H1 (cell line): ENCODE results near the gene TUBB8B.
"Not testable (repeated sequence)": the region's sequence is repeated elsewhere in the genome, so short reads cannot be mapped to it uniquely, and the experiment has no call there.

ENCODE experiments used
- CHD2 ChIP-seq: IDR thresholded peaks from 2 replicates; pipeline ENCODE4 v1.6.1; 2012; ENCODE audit warnings: low read length, improper control_type of control experiment
- KDM1A ChIP-seq: fragments of 200-600, 300-600 bp; sonication (generic); IDR thresholded peaks from 2 replicates; pipeline ENCODE4 v1.7.1; 2016; ENCODE audit warnings: mild to moderate bottlenecking, low read length, borderline replicate concordance
- PHF8 ChIP-seq: fragments of 200-600 bp; sonication (generic); conservative IDR thresholded peaks from 2 replicates; pipeline ENCODE4 v1.7.1; 2012; ENCODE audit warnings: low read depth, mild to moderate bottlenecking, inconsistent platforms, low read length, moderate library complexity
- SIN3A ChIP-seq, 2 experiments: IDR thresholded peaks in 1 of 2; conservative IDR thresholded peaks in 1 of 2; 2 replicates each; pipeline ENCODE4 v1.6.1; 2011 to 2012; ENCODE audit warnings: low read length in 2 of 2, improper control_type of control experiment in 1 of 2, low read depth in 1 of 2, mild to moderate bottlenecking in 1 of 2
- TAF1 ChIP-seq: IDR thresholded peaks from 2 replicates; pipeline ENCODE4 v1.6.1; 2011; ENCODE audit warnings: mild to moderate bottlenecking, low read depth, low read length
- ZNF274 ChIP-seq: IDR thresholded peaks from 2 replicates; pipeline ENCODE4 v1.7.0; 2012; ENCODE audit warnings: low read length, borderline replicate concordance; ENCODE audit errors: extremely low read depth
- TF ChIP-seq, protein P1 (sequence below), 3 experiments: IDR thresholded peaks; 1 replicate in 2 of 3; 2 replicates in 1 of 3; pipeline versions ENCODE4 v1.5.1 to v1.6.1; 2011; ENCODE audit warnings: low read length in 3 of 3, mild to moderate bottlenecking in 3 of 3, inconsistent platforms in 2 of 3, low read depth in 1 of 3, moderate library complexity in 1 of 3; ENCODE audit not compliant: insufficient read depth in 1 of 3; ENCODE audit errors: control extremely low read depth in 1 of 3
- TF ChIP-seq, protein P2 (sequence below): IDR thresholded peaks from 2 replicates; pipeline ENCODE4 v1.6.1; 2012; ENCODE audit warnings: low read length, inconsistent platforms

DNA sequence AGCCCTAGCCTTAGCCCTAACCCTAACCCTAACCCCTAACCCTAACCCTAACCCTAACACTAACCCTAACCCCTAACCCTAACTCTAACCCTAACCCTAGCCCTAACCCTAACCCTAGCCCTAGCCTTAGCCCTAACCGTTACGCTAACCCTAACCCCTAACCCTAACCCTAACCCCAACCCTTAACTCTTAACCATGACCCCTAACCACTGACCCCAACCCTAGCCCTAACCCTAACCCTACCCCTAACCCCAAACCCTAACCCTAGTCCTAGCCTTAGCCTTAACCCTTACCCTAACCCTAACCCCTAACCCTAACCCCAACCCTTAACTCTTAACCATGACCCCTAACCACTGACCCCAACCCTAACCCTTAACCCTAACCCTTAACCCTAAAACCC, 14.2 kb upstream of the TUBB8B start:
- TF ChIP-seq, protein P1, sequence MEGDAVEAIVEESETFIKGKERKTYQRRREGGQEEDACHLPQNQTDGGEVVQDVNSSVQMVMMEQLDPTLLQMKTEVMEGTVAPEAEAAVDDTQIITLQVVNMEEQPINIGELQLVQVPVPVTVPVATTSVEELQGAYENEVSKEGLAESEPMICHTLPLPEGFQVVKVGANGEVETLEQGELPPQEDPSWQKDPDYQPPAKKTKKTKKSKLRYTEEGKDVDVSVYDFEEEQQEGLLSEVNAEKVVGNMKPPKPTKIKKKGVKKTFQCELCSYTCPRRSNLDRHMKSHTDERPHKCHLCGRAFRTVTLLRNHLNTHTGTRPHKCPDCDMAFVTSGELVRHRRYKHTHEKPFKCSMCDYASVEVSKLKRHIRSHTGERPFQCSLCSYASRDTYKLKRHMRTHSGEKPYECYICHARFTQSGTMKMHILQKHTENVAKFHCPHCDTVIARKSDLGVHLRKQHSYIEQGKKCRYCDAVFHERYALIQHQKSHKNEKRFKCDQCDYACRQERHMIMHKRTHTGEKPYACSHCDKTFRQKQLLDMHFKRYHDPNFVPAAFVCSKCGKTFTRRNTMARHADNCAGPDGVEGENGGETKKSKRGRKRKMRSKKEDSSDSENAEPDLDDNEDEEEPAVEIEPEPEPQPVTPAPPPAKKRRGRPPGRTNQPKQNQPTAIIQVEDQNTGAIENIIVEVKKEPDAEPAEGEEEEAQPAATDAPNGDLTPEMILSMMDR (IDR thresholded peaks at IDR 0.05; ENCODE audit: control extremely low read depth in 1 of 3, insufficient read depth in 1 of 3, low read depth in 1 of 3, low read length in 3 of 3), result not testable (repeated sequence)
- TF ChIP-seq CHD2; KDM1A; TAF1; PHF8; ZNF274; SIN3A (conservative IDR thresholded peaks at IDR 0.05 in 1 of 2, IDR thresholded peaks at IDR 0.05 in 1 of 2; ENCODE audit: low read depth in 1 of 2, low read length in 2 of 2): not testable (repeated sequence)
- TF ChIP-seq, protein P2, sequence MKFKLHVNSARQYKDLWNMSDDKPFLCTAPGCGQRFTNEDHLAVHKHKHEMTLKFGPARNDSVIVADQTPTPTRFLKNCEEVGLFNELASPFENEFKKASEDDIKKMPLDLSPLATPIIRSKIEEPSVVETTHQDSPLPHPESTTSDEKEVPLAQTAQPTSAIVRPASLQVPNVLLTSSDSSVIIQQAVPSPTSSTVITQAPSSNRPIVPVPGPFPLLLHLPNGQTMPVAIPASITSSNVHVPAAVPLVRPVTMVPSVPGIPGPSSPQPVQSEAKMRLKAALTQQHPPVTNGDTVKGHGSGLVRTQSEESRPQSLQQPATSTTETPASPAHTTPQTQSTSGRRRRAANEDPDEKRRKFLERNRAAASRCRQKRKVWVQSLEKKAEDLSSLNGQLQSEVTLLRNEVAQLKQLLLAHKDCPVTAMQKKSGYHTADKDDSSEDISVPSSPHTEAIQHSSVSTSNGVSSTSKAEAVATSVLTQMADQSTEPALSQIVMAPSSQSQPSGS, result not testable (repeated sequence)
